Effector CD8-positive, alpha-beta T cell (primary cell): ENCODE data around the gene SERPIND1.
A peak's percentile ranks its signal among the peaks of the same experiment; 100 is the strongest.

Source experiments
- DNase-seq: peaks from one replicate; lab custom pipeline; 2025; lab: John Stamatoyannopoulos, UW

Gene SERPIND1

DNA sequence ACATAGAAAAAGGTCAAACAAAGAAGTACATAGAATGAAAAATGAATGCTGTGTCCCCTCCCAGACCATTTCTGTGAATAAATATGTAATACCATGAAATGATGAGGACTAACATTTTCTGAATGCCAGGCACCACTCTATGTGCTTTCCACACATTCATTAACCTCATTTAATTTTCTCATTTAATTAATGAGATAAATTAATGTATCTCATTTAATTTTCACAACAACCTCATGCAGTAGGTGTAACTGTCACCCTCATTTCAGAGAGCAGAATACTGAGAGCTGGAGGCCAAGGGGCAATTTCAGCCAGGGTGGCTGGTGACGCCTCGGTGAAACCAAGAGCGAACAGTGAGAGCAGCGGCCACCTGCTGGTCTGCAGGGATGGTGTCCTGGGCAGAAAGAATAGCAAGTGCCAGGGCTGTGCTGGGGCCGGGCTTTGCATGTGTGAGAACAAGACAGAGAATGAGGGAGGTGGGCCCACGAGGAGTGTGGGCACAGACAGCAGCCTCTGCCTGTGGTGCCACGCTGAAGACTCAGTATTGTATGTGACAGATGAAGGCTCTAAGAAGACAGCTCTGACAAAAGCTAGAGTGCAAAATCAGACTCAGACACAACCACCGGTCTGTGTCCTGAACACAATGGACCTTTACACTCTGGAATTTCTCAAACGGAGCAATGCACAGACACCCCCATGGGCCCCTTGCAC is 1.8 kb upstream of the SERPIND1 start:
- DNase-seq, result no peak

DNA sequence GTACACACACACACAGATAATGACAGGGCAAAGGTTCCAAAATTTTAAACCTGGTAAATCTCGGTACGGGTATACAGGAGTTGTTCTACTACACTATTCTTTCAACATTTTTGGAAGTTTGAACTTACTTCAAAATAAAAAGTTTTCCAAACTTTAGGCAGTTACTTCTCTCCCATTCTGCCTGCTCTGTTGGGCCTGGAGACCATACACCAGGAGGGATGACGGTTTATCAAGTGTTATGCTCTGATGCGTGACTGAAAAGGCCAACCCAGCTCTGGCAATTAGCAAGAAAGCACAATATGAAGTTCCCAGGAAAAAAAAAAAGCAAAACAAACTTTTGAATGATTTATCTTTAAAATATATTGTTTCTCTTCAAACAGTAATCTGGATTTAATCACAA is 969 bp downstream of the SERPIND1 start:
- no peak for DNase-seq

DNA sequence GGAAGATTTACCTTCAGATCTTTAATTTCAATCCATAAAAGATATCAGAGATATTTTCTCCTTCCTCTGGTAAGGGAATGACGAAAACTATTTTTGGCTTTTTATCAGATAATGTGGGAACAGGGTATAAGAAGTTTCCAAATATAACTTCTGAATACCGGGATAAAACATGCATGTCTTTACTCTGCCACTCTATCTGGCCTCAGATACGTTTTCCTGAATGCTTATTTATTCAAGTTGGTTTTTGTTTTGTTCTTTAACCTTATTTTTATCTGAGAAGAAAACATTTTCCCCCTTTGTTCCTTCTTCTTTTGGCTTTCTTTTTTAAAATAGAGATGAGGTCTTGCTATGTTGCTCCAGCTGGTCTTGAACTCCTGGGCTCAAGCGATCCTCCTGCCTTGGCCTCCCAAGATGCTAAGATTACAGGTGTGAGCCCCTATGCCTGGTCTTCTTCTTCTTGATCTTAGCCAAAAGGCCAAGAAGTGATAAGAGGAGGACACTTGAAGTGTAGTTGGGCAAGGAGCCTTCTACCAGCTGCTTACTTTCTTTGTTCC is 1.5 kb downstream of the SERPIND1 start:
- DNase-seq, result no peak

DNA sequence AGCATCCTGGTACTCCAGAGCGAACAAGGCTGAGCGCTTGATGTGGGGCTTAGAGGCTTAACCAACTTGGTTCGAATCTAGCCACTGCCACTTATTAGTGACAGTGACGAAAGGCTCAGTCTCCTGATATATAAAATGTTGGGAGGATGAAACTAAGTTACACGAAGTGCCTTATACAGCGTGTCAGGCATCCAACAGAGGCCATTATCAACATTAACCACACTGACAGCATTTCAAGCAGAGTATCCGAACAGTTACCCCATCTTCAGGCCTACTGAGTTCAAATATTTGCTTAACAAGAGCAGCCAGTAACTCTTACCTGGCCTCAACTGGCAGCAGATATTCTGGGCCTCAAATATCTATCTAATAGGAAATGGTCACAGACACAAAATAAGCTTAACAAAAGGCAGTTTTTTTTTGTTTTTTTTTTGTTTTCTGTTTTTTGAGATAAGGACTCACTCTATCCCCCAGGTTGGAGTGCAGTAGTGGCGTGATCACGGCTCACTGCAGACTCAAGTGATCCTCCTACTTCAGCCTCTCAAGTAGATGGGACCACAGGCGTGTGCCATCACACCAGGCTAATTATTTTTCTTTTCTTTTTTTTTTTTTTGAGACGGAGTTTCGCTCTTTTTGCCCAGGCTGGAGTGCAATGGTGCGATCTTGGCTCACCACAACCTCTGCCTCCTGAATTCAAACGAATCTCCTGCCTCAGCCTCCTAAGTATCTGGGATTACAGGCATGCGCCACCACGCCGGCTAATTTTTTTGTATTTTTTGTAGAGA is 2.9 kb downstream of the SERPIND1 start:
- no peak for DNase-seq

DNA sequence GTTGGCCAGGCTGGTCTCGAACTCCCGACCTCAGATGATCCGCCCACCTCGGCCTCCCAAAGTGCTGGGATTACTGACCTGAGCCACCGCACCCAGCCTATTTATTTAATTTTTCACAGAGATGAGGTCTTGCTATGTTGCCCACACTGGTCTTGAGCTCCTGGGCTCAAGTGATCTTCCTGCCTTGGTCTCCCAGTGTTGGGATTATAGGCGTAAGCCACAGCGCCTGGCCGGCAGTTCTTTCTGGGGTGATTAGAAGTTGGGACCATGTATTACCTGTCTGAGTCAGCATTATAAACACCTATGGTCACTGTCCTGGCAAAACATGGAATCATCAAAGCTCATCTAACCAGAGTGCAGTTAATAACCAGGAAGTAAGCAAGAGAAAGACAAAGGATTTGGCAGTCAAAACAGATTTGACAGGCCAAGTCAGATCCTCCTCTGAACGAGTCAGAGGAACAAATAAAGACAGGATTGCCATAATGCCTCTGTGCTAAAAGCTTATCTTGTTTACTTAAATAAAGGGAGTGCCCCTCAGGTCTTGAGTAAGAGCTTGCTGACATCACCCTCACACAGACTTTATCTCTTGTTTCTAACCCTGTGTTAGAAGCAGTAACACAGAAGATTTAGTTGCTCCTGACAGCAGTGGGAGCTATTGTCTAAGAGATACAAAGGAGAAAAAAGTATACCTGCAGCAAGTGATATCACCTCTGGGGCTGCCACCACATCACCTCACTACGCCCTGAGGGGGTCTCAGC is 3.7 kb downstream of the SERPIND1 start:
- DNase-seq, result no peak

DNA sequence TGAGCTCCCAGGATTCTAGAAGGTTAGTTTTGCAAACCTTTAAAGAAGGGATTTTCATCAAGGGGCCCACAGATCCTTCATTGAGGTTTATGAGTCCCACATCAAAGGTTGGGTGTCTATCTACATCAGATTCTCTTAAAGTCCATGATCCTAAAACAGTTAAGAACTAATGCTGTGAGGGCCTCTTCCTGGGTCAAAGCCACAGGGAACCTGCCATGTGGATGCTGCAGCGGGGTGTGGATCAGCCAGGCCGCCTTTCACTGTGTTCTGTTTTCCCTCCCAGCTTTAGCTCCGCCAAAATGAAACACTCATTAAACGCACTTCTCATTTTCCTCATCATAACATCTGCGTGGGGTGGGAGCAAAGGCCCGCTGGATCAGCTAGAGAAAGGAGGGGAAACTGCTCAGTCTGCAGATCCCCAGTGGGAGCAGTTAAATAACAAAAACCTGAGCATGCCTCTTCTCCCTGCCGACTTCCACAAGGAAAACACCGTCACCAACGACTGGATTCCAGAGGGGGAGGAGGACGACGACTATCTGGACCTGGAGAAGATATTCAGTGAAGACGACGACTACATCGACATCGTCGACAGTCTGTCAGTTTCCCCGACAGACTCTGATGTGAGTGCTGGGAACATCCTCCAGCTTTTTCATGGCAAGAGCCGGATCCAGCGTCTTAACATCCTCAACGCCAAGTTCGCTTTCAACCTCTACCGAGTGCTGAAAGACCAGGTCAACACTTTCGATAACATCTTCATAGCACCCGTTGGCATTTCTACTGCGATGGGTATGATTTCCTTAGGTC is 5.3 kb downstream of the SERPIND1 start:
- no peak for DNase-seq

DNA sequence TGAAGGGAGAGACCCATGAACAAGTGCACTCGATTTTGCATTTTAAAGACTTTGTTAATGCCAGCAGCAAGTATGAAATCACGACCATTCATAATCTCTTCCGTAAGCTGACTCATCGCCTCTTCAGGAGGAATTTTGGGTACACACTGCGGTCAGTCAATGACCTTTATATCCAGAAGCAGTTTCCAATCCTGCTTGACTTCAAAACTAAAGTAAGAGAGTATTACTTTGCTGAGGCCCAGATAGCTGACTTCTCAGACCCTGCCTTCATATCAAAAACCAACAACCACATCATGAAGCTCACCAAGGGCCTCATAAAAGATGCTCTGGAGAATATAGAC is 5.9 kb downstream of the SERPIND1 start:
- DNase-seq, result no peak

DNA sequence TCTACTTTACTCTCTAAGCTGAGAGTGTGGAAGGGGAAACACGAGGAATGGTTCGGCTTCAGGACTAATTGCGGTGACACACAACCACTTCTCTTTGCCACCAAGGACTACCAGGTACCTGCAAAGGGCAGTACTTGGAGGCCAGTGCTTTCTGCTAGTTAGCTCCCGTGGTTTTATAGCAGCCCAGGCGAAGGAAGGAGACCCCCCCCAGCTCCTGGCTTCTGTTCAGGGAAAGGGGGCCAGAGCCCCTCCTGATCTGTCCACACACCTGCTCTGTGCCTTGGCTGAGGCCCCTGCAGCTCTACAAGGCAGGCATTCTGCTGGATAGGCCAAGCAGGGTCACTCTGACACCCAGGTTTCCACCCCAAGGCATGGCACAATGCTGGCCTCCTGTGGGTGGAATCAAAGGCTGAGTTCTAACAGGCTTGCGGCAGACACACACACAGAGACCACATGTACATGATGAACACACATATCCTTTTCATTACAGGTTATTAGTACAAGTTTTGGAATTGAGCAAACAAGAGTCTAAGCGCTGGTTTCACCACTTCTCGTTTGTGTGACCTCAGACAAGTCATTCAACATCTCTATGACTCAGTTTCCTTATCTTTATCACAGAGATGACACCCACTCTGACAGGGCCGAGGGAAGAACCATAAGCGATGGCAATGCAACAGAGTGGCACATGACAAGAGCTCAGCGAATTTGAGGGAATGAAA is 7.5 kb downstream of the SERPIND1 start:
- no peak for DNase-seq

DNA sequence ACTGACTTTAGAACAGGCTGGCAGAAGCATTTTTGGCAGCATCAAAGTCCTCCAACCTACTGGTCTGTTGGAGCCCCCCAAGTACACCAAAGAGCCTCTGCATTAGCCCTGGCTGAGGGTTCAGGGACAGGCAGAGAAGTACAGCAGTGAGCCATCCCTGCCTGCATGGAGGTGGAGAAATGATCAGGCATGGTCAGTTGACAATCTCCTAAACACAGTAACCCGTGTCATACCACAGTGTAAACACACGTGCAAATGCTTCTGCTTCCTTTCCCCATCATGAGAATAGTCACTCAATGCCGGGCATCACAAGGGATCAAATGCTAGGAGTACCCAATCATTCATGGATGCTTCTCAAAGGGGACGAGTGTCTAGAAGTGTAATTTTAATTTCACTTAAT is 8.2 kb downstream of the SERPIND1 start:
- DNase-seq, result no peak

DNA sequence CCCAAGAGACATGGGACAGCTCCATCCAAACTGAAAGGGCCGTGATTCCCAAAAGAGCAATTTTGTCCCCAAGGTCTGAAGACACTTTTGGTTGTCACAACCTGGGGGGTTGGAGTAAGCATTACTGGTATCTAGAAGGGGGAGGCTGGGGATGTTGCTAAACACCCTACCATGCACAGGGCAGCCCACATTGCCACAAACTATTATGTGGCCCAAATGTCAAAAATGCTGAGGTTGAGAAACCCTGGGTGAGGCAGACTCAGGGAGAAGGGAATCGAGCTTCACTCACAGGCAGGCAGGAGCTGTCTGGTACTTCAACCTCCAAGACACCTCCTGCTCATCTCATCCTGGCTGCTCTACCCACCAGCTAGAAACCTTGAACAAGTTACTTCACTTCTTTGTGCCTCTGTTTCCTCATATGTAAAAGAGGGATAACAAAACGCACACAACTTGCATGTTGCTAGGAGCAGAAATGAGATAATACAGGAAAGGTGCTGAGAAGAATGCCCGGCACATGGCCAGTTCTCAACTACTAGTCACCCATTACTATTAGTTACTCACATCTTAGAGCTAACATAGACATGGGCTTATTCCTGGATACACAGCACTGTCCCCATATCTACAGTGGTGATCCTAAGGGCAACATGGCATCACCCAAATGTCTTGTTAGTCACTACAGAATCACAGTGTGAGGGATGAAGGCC is 8.8 kb downstream of the SERPIND1 start:
- DNase-seq, result no peak

DNA sequence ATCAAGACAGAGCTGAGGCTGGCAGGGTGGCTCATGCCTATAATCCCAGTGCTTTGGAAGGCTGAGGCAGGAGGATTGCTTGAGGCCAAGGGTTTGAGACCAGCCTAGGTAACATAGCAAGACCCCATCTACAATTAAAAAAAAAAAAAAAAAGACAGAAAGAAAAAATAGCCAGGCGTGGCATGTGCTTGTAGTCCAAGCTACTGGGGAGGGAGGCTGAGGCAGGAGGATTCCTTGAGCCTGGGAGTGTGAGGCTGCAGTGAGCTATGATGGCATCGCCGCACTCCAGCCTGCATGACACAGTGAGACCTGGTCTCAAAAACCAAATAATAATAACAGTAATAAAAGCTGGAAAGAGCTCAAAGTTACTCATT is 9.4 kb downstream of the SERPIND1 start:
- DNase-seq, result no peak

DNA sequence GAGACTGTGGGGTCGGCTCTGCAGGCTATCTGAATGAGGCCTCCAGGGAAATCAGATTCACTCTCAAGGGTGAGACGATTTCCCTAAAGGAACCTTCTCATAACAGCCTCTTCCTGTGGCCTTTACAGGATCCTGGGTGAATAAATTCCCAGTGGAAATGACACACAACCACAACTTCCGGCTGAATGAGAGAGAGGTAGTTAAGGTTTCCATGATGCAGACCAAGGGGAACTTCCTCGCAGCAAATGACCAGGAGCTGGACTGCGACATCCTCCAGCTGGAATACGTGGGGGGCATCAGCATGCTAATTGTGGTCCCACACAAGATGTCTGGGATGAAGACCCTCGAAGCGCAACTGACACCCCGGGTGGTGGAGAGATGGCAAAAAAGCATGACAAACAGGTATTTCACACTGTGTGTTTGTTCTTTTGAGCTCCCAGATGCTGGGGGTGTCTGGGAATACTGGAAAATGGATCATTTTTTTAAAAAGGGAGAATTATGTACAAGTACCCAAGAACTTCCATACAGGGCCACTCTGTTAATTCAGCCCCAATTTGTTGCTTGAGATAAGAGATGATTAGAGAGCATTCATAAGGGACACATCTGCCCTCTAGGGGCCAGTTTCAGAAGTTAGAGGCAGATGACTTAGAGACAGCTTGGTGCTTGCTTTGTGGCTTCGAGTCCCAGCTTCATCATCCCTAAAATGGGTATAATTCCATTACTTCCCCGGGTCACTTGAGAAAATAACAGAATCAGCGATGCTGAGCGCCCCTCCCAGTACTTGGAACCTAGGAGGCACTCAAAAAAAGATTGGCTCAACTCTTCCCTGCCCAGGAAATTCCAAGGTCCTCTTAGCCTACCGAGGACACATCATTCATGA is 10.2 kb downstream of the SERPIND1 start:
- peak; percentile 4 for DNase-seq

DNA sequence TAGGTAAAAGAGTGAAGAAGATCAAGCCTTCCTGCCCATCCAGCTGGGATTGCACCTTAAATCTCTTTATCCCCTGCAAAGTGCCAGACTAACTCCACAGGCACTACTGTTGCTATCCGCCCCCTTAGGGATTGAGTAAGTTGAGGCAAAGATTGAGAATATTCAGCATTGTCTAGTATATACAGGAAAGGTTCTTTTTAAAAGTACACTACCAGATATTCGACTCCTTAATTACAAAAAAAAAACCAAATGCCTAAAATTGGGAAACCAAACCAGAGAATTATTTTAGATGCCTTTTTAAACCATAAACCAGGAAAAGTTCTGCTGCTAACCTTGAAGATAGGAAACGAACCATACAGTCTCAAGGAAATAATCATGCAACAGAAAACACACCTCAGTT is 11.5 kb downstream of the SERPIND1 start:
- no peak for DNase-seq

DNA sequence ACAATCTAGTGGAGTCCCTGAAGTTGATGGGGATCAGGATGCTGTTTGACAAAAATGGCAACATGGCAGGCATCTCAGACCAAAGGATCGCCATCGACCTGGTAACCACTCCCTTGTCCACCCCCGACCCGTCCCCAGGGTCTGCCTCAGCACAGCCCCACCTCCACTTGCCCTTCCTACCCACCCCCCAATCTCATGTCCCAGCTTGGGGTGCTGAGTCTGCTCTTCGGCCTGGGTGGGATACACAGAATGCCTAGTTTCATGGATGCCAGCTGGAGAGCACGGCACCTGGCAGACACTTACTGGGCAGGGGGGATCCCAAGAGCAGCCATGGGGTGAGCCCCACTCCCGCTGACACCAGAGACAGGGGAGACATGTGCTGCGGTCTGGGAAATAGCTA is 12.1 kb downstream of the SERPIND1 start:
- no peak for DNase-seq

DNA sequence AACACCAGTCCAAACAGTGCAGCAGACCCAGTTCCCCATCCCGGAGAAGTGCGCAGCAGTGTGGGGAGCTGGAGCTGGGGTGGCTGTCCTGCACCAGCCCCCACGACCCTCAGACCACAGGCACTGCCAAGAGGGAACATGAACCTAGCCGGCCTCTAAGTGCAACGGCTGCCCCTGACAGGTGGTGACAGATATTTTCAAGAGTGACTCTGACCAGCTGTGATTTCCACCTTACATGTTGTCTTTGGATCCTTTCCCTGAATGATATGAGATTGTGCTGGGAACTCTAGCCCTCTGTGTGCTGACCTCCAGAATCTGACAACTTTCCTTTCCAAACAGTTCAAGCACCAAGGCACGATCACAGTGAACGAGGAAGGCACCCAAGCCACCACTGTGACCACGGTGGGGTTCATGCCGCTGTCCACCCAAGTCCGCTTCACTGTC is 12.6 kb downstream of the SERPIND1 start:
- DNase-seq, result no peak

DNA sequence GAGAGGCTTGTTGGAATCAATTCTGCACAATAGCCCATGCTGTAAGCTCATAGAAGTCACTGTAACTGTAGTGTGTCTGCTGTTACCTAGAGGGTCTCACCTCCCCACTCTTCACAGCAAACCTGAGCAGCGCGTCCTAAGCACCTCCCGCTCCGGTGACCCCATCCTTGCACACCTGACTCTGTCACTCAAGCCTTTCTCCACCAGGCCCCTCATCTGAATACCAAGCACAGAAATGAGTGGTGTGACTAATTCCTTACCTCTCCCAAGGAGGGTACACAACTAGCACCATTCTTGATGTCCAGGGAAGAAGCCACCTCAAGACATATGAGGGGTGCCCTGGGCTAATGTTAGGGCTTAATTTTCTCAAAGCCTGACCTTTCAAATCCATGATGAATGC is 13.3 kb downstream of the SERPIND1 start:
- DNase-seq, result no peak

DNA sequence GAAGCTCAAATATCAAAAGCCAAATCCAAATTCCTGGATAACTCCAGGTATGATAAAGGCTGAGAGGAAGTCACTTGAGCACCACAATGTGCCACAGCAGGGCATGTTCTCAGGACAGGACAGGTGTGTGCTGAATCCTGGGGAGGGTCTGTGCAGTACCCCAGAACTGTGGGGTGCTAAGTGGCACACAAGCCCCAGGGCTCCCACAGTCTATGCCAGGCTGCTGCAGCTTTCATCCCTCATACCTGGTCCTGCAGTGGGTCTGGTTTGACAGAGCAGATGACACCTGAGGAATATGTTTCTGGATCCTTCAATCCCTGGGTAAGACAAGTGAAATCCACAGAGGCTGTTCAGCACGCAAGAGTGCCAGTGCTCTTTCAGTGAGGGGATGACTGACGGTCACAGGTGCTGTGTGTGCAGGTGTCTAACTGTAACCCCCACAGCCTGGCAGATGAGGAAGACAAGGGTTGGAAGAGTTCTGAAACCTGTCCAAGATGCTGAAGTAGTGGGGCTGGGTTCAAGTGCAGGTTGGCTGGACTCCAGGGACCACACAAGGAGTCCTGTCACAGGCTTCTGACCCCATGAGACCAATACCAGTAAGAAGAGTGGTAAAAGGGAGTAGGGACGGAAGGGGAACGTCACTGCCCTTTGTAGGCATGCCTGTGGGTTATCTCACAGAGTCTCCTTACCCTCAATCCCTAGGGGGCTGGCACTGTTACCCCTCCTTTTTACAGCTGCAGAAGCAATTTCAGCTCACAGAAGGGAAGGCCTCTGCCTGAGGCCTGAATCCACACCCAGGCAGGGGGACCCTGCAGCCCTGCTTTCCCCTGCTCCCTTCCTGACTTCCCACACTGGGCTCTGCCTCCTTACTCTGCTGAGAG is 14.1 kb downstream of the SERPIND1 start:
- no peak for DNase-seq

DNA sequence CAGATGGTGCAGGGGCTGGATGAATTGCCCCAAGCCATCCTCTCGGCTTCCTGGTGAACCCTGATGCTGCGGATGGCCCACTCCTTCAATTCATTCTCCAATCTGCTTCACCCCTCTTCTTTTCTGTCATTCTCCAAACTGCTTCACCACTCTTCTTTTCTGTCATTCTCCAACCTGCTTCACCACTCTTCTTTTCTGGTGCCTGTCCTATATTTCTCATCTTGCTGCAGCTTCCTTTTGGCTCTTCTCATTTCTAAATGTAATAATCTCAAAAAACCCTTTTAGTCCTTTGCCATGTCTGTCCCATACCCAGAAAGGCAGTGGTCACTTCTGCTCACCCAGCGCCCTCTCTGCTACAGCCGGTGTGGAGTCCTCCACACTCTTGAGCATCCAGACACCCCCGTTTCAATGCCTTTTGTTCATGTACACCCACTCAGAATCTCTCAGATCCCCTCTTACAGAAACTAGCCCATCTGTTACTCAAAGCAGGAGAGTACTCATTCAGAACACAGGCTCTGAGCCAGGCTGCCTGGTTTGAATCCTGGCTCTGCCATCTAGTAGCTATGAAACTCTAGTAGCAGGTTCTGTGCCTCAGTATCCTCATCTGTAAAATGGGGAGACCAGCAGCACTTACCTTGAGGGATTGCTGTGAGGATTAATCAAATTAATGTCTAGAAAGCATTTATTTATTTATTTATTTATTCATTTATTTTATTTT is 14.9 kb downstream of the SERPIND1 start:
- DNase-seq, result no peak
